ENCODE data around the gene KIAA0319L.
A peak's percentile ranks its signal among the peaks of the same experiment; 100 is the strongest.

The KIAA0319L gene

DNA sequence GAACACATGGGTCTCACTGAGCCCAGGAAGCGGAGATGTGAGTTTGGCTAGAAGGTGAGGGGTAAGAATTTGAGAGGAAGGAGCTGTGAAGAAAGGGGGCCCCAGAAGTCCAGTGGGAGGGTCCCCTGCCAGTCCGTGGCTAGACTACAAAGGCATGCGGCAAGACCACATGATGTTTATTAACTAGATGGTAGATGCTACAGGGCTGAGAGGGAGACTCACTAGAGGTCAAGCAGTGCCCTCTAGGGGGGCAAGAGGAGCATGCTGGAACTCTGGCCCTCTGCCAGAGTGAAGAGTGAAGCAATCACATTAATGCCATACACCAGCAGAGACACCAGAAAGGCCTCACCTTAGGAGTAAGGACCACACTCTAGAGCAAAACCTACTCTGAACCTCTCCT, 12.2 kb downstream of the KIAA0319L start:
- Histone ChIP-seq H3K27ac (no peak overlapping the region), H3K27me3 (replicated peaks) (no peaks in the 10 kb centered on the region), H3K36me3 (replicated peaks) (peaks cover 3% of the 10 kb centered on the region), H3K4me3 (ENCODE audit: low read depth, low read length) (no peak overlapping the region)
- in situ Hi-C loops (cut with HindIII; ENCODE audit: low pct_ligation_motif_present, low sequenced_read_pairs) = no loop called here
- peak; percentile 30 for TF ChIP-seq CTCF (IDR thresholded peaks at IDR 0.05; ENCODE audit: low read depth, low read length, missing control alignments)
- DNase-seq = no peak

GRCh38 chr1:35539824-35540261, 17.4 kb downstream of the KIAA0319L start:
- Histone ChIP-seq H3K36me3 (replicated peaks) (no peaks in the 10 kb centered on the region), H3K27me3 (replicated peaks) (no peaks in the 10 kb centered on the region), H3K27ac (no peak overlapping the region), H3K4me3 (ENCODE audit: low read depth, low read length) (no peak overlapping the region)
- no peak for TF ChIP-seq CTCF (IDR thresholded peaks at IDR 0.05; ENCODE audit: low read depth, low read length, missing control alignments)
- in situ Hi-C loops (cut with HindIII; ENCODE audit: low pct_ligation_motif_present, low sequenced_read_pairs) = no loop called here
- DNase-seq = no peak

GRCh38 chr1:35539073-35539823, 18.0 kb downstream of the KIAA0319L start:
- Histone ChIP-seq H3K36me3 (replicated peaks) (no peaks in the 10 kb centered on the region), H3K27me3 (replicated peaks) (no peaks in the 10 kb centered on the region), H3K4me3 (ENCODE audit: low read depth, low read length) (no peak overlapping the region), H3K27ac (no peak overlapping the region)
- no peak for DNase-seq
- TF ChIP-seq CTCF (IDR thresholded peaks at IDR 0.05; ENCODE audit: low read depth, low read length, missing control alignments) = no peak
- in situ Hi-C loops (cut with HindIII; ENCODE audit: low pct_ligation_motif_present, low sequenced_read_pairs) = no loop called here

GRCh38 chr1:35537806-35538205, 19.4 kb downstream of the KIAA0319L start:
- no peak for TF ChIP-seq CTCF (IDR thresholded peaks at IDR 0.05; ENCODE audit: low read depth, low read length, missing control alignments)
- H3K36me3 ChIP-seq (replicated peaks) = no peaks in the 10 kb centered on the region
- no peak overlapping the region for H3K27ac ChIP-seq
- H3K4me3 ChIP-seq (ENCODE audit: low read depth, low read length) = no peak overlapping the region
- no peaks in the 10 kb centered on the region for H3K27me3 ChIP-seq (replicated peaks)
- DNase-seq = no peak
- in situ Hi-C loops (cut with HindIII; ENCODE audit: low pct_ligation_motif_present, low sequenced_read_pairs) = no loop called here

DNA sequence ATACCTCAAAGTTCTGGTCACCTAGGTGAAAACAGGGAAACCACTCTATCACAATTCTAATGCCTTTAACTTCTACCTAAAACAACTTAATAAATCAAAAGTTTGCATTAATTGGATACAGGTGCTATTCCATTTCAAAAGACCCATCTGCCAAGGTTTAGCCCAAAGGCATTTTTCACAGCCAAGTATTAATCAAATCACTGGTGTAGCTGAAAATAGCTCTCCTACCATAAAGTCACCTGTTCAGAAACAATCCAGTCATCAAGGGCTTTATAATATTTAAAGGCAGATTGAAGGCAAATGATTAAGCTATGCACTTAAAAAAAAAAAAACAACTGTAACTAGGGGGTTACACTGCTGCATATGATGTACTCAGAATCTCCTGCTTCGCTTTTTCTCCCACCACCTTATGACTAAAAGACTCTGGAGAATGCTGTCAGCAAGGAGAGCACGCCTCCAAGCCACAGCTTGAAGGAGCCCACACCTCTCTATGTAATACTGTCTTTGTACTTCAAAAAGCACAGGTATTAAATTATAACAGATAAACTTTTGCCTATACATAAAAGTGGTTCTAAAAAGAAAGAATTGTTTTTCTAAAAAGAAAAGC, 20.5 kb downstream of the KIAA0319L start:
- in situ Hi-C loops (cut with HindIII; ENCODE audit: low pct_ligation_motif_present, low sequenced_read_pairs) = no loop called here
- no peaks in the 10 kb centered on the region for H3K27me3 ChIP-seq (replicated peaks)
- no peaks in the 10 kb centered on the region for H3K36me3 ChIP-seq (replicated peaks)
- TF ChIP-seq CTCF (IDR thresholded peaks at IDR 0.05; ENCODE audit: low read depth, low read length, missing control alignments) = no peak
- no peak for DNase-seq
- H3K27ac ChIP-seq = no peak overlapping the region
- no peak overlapping the region for H3K4me3 ChIP-seq (ENCODE audit: low read depth, low read length)

Data from brain microvascular endothelial cell (primary cell).